Activated naive CD8-positive, alpha-beta T cell (primary cell): Measurements from ENCODE around the gene INPP5A.
A peak's percentile ranks its signal among the peaks of the same experiment; 100 is the strongest.
"Not testable (repeated sequence)": the region's sequence is repeated elsewhere in the genome, so short reads cannot be mapped to it uniquely, and the experiment has no call there.

ENCODE experiments used
- H3K27ac Mint-ChIP-seq: one replicate; pipeline ENCODE4 v1.8.0; 2021; ENCODE audit warnings: mixed read lengths
- H3K27me3 Mint-ChIP-seq: one replicate; pipeline ENCODE4 v1.8.0; 2021; ENCODE audit warnings: mixed read lengths
- H3K36me3 Mint-ChIP-seq: one replicate; pipeline ENCODE4 v1.8.0; 2021; ENCODE audit warnings: mixed read lengths
- H3K4me1 Mint-ChIP-seq: one replicate; pipeline ENCODE4 v1.8.0; 2021; ENCODE audit warnings: low read depth, mixed read lengths
- H3K4me3 Mint-ChIP-seq: one replicate; pipeline ENCODE4 v1.8.0; 2021; ENCODE audit warnings: mild to moderate bottlenecking, mixed read lengths
- H3K9me3 Mint-ChIP-seq: one replicate; pipeline ENCODE4 v1.8.0; 2021; ENCODE audit warnings: low read depth, mixed read lengths

Gene INPP5A, protein sequence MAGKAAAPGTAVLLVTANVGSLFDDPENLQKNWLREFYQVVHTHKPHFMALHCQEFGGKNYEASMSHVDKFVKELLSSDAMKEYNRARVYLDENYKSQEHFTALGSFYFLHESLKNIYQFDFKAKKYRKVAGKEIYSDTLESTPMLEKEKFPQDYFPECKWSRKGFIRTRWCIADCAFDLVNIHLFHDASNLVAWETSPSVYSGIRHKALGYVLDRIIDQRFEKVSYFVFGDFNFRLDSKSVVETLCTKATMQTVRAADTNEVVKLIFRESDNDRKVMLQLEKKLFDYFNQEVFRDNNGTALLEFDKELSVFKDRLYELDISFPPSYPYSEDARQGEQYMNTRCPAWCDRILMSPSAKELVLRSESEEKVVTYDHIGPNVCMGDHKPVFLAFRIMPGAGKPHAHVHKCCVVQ

GRCh38 chr10:132537684-132538001 lies at the start of gene INPP5A:
Gene INPP5A (plus strand): TSS chr10:132537787. CDS start chr10:132538097, 310 bp downstream.
- Mint-ChIP-seq H3K36me3 (peaks cover 2% of the 10 kb centered on the region), H3K27me3 (no peaks in the 10 kb centered on the region), H3K27ac (peak within 1 kb of the TSS; percentile 73), H3K9me3 (no peaks in the 10 kb centered on the region), H3K4me1 (peaks cover 50% of the 10 kb centered on the region), H3K4me3 (peak within 1 kb of the TSS; percentile 86)

GRCh38 chr10:132488231-132488821 lies 49.3 kb upstream of the INPP5A start:
- no peak overlapping the region for H3K27ac Mint-ChIP-seq
- H3K27me3 Mint-ChIP-seq = no peaks in the 10 kb centered on the region
- H3K4me1 Mint-ChIP-seq = no peaks in the 10 kb centered on the region
- H3K4me3 Mint-ChIP-seq = no peak overlapping the region
- H3K9me3 Mint-ChIP-seq = no peaks in the 10 kb centered on the region
- no peaks in the 10 kb centered on the region for H3K36me3 Mint-ChIP-seq

GRCh38 chr10:132489053-132489703 lies 48.4 kb upstream of the INPP5A start:
- Mint-ChIP-seq H3K9me3 (no peaks in the 10 kb centered on the region), H3K36me3 (no peaks in the 10 kb centered on the region), H3K4me3 (no peak overlapping the region)

DNA sequence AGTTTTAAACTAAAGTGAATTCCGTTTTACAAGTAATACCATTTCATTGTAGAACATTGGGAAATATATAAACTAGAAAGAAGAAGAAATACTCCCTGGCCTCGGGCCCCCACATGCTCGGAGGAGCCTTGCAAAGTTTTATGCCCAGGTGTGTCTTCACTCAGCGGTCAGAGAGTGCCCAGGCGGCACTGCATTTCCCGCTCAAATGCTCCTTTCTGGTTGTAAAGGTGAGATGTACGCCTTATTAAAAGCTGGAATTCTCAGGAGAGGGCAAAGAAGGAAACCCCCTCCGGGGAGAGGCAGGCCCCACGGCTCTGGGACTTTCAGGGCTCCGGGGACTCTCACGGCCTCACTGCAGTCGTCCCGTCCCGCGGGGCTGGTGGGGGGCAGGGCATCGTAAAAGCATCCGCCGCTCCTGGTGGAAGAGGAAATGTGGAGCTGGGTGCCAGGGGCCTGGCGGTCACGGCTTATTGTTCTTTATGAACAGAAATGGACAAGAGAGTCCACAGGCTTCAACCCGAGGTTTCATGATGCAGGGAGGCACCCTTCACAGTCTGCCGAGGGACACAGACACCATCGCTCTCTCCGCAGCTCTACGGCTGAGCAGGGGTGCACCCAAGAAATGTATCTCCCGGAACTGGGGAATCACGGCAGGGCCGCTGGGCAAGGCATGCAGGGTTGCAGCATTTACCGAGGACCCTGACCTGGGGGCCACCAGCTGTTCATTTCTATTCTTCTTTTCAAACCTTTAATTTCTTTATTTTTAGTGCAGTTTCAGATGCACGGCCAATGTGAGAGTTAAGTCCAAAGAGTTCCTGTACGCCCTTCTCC lies 47.7 kb upstream of the INPP5A start:
- H3K27ac Mint-ChIP-seq = no peak overlapping the region
- no peak overlapping the region for H3K4me3 Mint-ChIP-seq
- H3K27me3 Mint-ChIP-seq = no peaks in the 10 kb centered on the region
- no peaks in the 10 kb centered on the region for H3K9me3 Mint-ChIP-seq
- no peaks in the 10 kb centered on the region for H3K4me1 Mint-ChIP-seq
- no peaks in the 10 kb centered on the region for H3K36me3 Mint-ChIP-seq

More at GRCh38 chr10:132489053-132489703, 48.4 kb upstream of the INPP5A start:
- no peak overlapping the region for H3K27ac Mint-ChIP-seq
- H3K27me3 Mint-ChIP-seq = no peaks in the 10 kb centered on the region
- H3K4me1 Mint-ChIP-seq = no peaks in the 10 kb centered on the region

- not testable (repeated sequence) for H3K36me3 Mint-ChIP-seq, H3K27ac Mint-ChIP-seq, H3K4me3 Mint-ChIP-seq, H3K9me3 Mint-ChIP-seq, H3K27me3 Mint-ChIP-seq, H3K4me1 Mint-ChIP-seq
Measured at GRCh38 chr10:132491534-132491933, 46.1 kb upstream of the INPP5A start.

GRCh38 chr10:132492323-132493025 lies 45.1 kb upstream of the INPP5A start:
- no peak overlapping the region for H3K27ac Mint-ChIP-seq

GRCh38 chr10:132493246-132493755 lies 44.3 kb upstream of the INPP5A start:
- Mint-ChIP-seq H3K9me3 (no peaks in the 10 kb centered on the region), H3K4me1 (no peaks in the 10 kb centered on the region), H3K4me3 (no peak overlapping the region), H3K27me3 (peaks cover 3% of the 10 kb centered on the region), H3K27ac (no peak overlapping the region), H3K36me3 (no peaks in the 10 kb centered on the region)

More at GRCh38 chr10:132492323-132493025, 45.1 kb upstream of the INPP5A start:
- Mint-ChIP-seq H3K4me1 (no peaks in the 10 kb centered on the region), H3K27me3 (peaks cover 3% of the 10 kb centered on the region), H3K36me3 (no peaks in the 10 kb centered on the region), H3K9me3 (no peaks in the 10 kb centered on the region), H3K4me3 (no peak overlapping the region)

- Mint-ChIP-seq H3K36me3 (no peaks in the 10 kb centered on the region), H3K4me1 (no peaks in the 10 kb centered on the region), H3K9me3 (no peaks in the 10 kb centered on the region), H3K27ac (no peak overlapping the region), H3K4me3 (no peak overlapping the region), H3K27me3 (peaks cover 3% of the 10 kb centered on the region)
Measured at GRCh38 chr10:132493756-132494290, 43.8 kb upstream of the INPP5A start.

- no peaks in the 10 kb centered on the region for H3K4me1 Mint-ChIP-seq
- H3K27ac Mint-ChIP-seq = no peak overlapping the region
- no peak overlapping the region for H3K4me3 Mint-ChIP-seq
Measured at GRCh38 chr10:132494866-132495630, 42.5 kb upstream of the INPP5A start.

DNA sequence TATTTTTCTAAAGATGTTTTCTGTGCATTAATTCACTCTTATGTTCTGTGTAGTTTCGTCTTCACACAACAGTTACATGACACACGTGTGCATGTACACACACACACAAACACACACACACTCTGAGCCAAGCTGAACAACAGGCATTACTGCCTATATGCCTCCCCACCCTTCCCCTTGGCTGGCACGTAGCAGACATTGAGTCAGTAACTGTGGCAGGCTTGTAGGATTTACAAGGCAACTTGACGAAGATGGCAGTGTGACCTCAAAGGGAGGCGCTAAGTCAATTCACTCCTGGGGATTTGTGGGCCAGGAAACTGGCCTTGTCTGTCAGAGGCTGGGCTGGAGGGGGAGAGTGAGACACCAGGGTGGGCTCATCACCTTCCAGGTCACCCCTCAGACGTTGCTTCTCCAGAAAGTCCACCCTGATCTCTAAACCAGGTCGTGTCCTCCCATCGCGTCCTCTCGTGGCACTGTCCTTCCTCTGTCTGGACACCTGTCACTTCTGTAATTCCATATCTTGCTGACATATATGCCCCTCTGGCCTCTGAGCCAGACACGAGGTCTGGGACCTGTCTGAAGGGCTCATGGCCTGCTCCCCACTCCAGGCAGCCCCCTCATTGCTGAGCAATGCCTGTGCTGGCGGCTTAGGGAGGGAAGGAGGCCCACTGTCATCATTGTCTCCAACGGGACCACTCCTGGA lies 41.1 kb upstream of the INPP5A start:
- Mint-ChIP-seq H3K27ac (no peak overlapping the region), H3K4me1 (no peaks in the 10 kb centered on the region), H3K36me3 (no peaks in the 10 kb centered on the region), H3K4me3 (no peak overlapping the region), H3K27me3 (peaks cover 3% of the 10 kb centered on the region), H3K9me3 (no peaks in the 10 kb centered on the region)

More at GRCh38 chr10:132494866-132495630, 42.5 kb upstream of the INPP5A start:
- no peaks in the 10 kb centered on the region for H3K9me3 Mint-ChIP-seq
- H3K27me3 Mint-ChIP-seq = peaks cover 3% of the 10 kb centered on the region
- H3K36me3 Mint-ChIP-seq = no peaks in the 10 kb centered on the region

DNA sequence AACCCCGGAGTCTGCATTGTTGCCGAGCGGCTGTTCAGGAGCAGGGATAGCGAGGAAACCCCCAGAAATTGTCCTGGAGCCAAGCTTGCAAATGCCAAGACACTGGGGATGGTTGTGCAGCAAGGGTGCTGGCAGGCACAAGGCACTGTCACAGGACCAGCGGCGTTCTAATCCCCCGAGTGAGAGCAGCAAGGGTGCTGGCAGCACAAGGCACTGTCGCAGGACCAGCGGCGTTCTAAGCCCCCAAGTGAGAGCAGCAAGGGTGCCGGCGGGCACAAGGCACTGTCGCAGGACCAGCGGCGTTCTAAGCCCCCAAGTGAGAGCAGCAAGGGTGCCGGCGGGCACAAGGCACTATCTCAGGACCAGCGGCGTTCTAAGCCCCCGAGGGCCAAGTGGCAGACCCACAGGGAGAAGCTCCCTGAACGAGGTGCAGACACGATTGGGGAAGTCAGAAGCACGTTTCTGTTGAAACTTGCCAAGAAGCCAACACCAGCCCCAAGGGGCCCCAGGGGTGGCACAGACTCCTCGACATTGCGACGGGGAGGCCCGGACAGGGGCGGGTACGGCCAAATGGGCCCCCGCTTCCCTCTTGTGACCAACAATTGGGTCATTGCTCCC lies 40.4 kb upstream of the INPP5A start:
- Mint-ChIP-seq H3K27ac (no peak overlapping the region), H3K4me3 (no peak overlapping the region), H3K36me3 (no peaks in the 10 kb centered on the region)

GRCh38 chr10:132497861-132498561 lies 39.6 kb upstream of the INPP5A start:
- H3K36me3 Mint-ChIP-seq = no peaks in the 10 kb centered on the region
- H3K4me1 Mint-ChIP-seq = no peaks in the 10 kb centered on the region
- no peaks in the 10 kb centered on the region for H3K9me3 Mint-ChIP-seq
- H3K27me3 Mint-ChIP-seq = peaks cover 3% of the 10 kb centered on the region
- H3K27ac Mint-ChIP-seq = no peak overlapping the region
- H3K4me3 Mint-ChIP-seq = no peak overlapping the region

More for the DNA sequence above, 40.4 kb upstream of the INPP5A start:
- H3K27me3 Mint-ChIP-seq = peaks cover 3% of the 10 kb centered on the region
- H3K9me3 Mint-ChIP-seq = no peaks in the 10 kb centered on the region
- H3K4me1 Mint-ChIP-seq = no peaks in the 10 kb centered on the region
